ENCODE results near the gene STEAP4. TPM values are rescaled to one million over a fixed set of nuclear protein-coding genes. Genes with fewer than 3 reads are reported as not detected.
"Not testable (repeated sequence)": the region's sequence is repeated elsewhere in the genome, so short reads cannot be mapped to it uniquely, and the experiment has no call there.

Gene STEAP4
- total RNA-seq, 1 donor from 2014 or later = not detected

DNA sequence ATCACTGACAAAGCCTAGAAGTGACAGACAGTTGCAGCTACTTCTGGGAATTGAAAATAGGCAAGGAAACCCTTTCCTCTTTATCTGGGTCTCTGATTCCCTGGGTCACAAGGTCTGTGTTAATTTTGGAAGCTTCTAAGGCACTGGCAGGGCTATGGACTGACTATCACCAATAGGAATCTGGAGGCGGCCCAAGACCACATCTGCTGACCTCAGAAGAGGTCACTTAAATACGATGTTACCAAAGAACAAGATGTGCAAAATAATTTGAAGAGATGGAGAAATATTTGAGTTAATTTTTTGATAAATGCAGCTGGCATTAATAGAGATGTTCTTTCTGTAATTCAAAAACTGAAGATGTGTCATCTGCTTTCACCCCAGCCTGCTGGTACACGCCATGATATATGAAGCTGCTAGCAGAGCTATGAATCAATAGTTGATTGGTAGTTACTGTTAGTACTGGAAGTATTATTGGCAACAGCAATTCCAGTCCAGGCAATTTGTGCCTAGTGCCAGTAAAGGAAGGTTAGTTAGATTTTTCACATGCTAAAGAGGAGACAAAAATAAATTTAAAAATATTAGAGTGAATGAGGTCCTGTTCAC, 5.5 kb upstream of the STEAP4 start:
- no peak for DNase-seq (ENCODE audit: low read depth, low spot score)

DNA sequence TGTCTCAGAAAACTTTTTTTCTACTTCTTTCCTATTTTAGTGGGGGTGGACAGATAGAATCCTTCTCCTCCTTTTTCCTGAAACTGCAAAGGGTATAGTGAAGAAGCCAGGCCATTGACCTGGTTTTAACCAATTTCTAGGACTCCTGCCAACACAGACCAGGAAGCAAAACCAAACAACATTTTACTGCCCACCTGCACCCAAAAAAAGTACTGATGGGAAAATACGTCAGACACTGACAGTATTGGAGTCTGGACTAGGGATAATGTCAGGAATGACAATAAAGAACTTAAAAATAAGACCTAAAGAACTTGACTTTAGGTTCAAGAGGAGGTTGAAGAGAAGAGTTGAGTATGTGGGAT, 5.0 kb upstream of the STEAP4 start:
- no peak for DNase-seq (ENCODE audit: low read depth, low spot score)

DNA sequence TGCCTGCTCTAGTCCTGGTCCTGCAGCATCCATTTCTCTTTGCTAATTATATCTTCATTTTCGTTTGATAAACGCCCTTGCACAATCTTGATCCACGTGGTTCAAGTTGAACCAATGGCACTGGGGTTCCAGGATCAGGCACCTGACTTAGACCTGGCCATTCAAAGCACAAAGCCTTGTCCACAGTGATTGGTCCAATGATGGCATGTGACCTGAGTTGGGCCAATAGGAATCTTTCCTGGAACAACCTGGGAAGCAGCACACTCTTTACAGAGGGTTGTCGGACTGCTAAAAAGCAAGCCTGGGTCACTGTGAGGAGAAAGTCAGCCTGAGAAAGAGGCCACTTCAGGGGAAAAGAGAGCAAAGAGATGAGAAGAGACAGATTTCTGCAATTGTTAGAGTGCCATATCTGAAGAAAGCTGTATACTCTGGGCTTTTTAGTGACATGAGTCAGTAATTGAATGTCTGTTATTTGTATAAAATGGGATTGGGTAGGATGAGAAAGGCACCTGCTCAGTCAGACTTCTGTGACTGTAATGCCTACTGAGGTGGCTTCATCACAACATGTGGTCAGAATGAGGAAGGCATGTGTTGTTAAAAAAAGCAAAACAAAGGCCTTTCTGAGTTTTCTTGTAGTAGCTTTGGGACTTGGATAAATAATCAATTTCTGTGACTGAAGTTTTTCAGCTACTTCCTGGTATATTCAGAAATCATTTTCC, 4.4 kb upstream of the STEAP4 start:
- no peak for DNase-seq (ENCODE audit: low read depth, low spot score)

DNA sequence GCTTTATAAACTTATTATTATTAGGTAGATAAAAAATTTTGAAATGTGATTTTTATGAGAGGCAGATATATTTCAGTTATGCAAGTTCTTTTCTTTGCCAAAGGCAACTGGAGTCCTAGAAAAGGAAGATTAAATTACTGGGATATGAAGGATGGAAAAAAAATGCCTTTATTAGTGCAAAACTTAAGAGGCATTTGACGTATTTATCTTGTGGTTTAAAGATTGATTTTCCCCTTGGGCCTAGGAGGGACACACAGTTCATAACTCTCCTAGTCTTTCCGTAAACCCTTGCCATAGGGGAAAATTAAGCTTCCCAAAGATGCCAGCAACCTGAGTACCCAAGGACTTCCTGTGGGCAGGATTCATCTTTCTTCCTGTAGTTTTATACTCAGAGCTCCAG, 3.1 kb upstream of the STEAP4 start:
- no peak for DNase-seq (ENCODE audit: low read depth, low spot score)

DNA sequence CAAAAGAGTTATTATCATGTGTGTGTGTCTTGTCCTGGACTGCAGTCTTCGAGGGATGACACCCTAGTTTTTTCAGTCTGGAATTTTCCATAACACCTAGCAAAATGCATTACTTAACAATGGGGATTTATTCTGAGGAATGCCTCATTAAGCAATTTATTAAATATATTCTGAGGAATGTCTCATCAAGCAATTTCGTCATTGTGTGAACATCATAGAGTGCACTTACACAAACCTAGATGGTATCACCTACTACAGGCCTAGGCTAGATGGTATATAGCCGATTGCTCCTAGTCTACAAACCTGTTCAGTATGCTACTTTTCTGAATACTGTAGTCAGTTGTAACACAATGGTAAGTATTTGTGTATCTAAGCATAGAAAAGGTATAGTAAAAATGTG, 1.1 kb upstream of the STEAP4 start:
- no peak for DNase-seq (ENCODE audit: low read depth, low spot score)

DNA sequence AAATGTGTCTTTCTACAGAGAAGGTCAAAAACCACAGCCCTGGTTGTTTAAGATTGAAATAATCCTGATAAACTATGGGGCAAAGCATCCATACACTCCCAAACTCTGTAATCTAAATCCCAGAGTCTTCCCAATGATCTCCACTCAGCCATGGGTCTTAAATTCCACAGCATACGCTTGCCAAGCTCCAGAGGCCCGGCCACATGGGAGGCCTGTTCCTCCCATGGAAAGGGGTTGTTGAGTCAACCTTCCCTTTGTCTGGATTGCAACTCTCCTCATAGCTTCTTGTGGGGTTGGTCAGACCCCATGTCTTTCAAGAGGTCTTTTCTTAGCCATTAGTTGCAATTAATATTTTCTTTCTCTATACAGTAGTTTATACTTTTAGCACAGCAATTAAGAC, 718 bp upstream of the STEAP4 start:
- no peak for DNase-seq (ENCODE audit: low read depth, low spot score)

DNA sequence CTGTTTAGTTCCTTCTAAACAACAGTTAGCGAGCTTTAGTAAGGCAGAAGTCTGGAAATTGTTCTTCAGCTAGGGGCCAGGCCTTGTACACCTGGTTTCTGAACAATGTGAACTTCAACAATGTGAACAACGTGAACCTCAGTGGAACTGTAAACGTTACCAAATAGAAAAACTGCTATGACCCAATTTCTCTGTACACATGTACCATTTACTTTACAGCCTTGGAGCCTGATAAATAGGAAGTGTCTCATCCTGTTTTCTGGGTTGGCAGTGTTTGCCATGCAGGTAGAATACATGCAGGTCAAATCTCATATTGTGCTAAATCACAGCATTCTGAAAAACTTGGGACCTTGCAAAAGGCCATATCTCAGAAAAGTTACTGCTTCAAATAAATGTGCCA, 1.6 kb downstream of the STEAP4 start:
- DNase-seq (ENCODE audit: low read depth, low spot score) = no peak

DNA sequence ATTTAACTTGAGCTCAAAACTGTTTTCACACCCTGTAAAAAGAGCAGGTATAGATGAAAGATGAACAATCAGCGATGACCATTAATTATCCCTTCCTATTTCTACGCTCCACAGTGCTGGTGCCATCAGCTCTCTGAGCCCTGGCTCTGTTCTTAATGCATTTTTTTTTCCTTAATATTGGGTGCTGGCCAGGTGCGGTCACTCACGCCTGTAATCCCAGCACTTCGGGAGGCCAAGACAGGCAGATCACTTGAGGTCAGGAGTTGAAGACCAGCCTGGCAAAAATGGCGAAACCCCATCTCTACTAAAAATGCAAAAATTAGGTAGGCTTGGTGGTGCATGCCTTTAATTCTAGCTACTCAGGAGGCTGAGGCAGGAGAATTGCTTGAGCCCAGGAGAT, 4.2 kb downstream of the STEAP4 start:
- no peak for DNase-seq (ENCODE audit: low read depth, low spot score)

DNA sequence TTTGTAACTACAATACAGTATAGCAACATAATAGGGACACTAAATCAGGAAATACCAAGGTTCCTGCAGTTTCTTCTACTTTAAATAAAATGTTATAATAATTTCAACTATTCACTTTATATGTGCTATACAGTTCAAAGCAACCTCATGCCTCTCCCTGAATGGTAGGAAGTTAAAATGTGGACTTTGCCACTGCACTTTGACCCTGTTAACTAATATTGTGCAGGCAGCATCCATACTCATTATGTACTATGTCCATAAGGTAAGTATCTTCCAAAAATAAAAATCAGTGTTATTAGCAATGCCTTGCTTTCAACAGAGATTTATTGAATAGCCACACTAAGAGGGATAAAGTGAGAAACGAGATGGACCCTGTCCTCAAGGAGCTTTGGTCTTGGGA, 4.8 kb downstream of the STEAP4 start:
- DNase-seq (ENCODE audit: low read depth, low spot score) = no peak

DNA sequence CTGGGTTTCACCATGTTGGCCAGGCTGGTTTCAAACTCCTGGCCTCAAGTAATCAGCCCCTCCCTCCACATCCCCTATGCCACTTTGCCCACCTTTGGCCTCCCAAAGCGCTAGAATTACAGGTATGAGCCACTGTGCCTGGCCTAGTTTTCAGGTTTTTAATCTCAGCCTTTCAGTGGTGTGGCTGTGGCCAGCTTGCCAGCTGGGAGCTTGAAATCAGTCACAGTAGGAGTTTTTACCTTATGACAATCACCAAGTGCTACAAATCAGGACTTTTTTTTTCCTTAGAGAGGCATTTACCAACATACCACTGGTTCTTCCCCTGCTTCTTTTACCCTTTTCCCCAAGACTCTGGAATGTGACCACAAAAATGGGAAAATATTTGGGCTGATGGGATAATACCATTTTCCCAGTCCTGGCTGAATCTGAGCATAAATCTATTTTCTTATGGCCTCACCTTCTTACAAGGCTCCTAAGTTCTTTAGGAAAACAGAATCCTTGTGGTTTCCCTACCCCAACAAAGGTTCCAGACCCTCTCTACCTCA, 6.2 kb downstream of the STEAP4 start:
- no peak for DNase-seq (ENCODE audit: low read depth, low spot score)

DNA sequence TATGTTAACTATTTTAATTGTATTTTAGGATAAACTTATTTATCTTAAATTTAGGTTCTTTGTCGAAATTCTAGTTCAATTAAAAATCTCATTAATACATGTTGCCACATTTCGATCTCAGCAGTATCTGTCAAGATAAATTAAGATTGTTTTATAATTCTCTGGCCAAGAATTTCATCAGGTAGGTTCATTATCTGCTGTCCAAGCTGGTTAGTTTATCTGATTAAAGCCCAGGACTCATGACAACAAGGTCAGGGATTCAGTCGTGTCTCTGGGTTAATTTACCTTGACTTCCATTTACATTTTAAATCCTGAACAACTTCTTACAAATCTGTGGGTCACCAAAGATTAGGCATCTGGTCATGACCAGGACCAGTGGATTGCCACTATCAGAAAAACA, 7.6 kb downstream of the STEAP4 start:
- no peak for DNase-seq (ENCODE audit: low read depth, low spot score)

DNA sequence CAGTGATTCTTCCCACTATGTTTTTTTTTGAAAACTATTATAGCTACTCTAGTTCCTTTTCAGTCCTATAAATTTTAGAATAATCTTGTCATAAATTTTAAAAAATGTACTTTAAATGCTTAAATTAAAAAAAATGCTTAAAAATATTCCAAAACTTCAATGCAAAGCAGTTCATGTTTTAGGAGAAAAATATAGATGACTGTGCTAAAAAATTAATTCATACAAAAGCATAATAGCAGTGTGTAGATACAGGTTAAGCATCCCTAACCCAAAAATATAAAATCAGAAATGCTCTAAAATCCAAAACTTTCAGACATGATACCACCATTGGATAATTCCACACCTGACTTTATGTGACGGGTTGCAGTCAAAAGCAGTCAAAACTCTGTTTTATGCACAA, 12.8 kb downstream of the STEAP4 start:
- DNase-seq (ENCODE audit: low read depth, low spot score) = no peak

DNA sequence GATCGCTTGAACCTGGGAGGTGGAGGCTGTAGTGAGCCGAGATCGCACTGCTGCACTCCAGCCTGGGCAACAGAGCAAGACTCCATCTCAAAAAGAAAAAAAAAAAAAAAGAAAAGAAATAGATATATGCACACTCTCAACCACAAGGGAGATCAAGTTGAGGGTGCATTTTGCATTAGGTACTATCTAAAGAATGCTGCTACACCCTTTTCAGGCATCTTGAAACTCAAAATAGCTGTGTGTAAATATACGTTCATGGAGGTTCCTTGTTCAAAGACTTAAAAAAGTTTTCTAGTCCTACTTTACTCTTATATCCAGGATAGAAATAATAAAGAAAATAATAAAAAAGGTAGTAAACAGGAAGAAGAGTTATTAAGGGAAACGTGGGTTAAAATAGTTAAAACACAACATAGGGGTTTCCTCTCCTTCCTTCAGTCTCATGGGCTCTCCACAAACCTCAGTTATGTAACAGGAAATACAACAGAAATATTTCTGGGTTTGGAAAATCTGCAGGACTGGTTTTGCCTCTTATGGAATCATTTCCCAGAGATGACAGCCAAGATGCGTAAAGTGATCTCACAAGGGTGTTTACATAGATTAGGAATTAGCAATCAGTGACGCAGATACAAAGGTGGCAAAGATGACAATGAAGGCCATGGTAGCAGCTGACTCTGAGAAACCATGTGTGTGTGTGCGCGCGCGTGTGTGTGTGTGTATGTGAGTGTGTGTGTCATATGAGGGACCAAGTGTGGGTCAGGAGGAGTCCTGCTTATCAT, 15.1 kb downstream of the STEAP4 start:
- no peak for DNase-seq (ENCODE audit: low read depth, low spot score)

DNA sequence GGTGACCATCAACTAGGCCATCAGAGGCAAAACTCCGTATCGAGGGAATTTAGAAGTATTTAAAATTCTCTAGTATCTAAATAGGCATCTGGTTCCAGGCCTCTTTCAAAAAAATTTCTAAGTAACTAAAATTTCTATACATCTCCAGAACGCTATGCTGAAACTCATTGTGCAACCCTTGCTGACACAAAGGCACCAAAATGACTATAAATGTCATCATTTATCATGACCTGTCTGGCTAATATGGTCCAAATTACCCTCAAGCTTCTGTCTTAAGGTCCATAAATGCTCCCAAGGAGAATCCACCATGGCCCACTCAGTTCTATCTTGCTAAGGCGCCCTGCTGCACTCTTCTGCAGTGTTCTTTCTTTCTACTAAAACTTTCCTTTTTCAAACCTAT, 16.2 kb downstream of the STEAP4 start:
- no peak for DNase-seq (ENCODE audit: low read depth, low spot score)

DNA sequence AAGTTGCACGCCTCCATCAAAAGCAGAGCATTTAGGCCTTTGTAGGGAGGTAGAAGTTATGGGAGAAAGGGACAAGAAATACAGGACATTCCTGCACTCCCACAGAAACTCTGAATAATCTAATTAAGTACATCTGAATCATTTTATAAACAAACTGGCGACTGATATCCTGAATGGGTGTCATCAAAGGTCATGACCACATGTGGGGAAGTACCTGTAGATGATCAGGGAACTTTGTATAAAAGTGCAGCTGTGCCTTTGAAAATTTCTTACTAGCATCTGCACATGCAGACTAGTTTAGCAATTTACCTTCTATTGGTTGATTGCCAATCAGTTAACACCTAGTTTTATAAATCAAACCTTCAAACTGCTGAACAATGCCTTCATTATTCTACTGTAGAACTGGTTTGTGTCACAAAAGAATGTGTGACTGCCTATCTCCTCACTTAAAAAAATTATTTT, 17.1 kb downstream of the STEAP4 start:
- no peak for DNase-seq (ENCODE audit: low read depth, low spot score)

DNA sequence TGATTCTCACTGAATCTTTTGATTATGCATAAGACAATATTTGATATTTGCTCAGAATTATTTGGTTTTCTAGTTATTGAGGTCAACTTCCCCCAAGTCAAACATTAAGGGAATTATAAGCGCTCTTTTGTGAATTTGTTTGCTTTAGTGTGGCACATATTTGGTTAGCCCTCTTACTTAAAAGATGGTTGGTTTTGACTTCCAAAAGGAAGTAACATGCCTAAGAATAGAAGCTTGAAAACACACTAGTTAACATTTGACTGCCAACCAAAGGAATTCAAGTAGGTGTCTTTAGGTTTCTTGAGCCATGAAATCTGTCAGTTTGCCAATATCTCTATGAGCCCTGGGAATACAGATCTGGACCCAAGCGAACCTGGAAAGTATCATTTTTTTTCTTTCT, 24.9 kb downstream of the STEAP4 start:
- no peak for DNase-seq (ENCODE audit: low read depth, low spot score)

DNA sequence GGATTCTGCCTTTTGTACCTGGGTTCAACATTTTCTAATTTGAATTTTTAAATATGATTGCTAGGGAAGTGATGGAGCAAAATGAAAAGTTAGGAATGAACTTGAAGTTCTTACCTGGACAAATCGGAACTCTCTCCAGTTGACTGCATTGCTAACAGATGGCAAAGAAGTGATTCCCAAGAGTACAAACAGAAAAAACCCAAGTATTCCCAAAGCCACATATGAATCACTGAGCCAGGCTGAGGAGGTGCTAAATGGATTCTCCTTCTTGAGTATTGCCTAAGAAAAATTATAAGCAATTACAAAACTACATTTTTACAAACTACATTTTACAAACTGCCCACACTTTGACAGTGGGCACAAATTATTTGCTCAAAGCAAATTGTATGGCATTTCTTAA, 25.9 kb downstream of the STEAP4 start:
- DNase-seq (ENCODE audit: low read depth, low spot score) = no peak

DNA sequence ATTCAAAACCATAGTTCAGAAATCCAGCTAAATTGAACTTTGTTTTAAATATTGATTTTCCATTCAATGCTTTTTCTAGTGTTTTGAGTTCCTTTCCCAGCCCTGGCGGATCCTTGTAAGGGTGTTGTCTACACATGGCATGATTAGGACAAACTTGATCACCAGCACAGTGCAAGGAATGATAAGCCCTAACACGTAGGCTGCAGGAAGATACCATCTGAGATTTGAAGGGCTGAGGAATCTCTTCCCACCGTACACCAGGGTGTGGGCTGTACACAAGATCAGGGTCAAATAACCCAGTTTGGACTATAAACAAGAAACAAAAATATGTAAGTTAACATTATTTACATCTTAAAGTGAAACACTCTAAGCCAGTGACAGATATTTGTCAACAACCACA, 27.4 kb downstream of the STEAP4 start:
- no peak for DNase-seq (ENCODE audit: low read depth, low spot score)

DNA sequence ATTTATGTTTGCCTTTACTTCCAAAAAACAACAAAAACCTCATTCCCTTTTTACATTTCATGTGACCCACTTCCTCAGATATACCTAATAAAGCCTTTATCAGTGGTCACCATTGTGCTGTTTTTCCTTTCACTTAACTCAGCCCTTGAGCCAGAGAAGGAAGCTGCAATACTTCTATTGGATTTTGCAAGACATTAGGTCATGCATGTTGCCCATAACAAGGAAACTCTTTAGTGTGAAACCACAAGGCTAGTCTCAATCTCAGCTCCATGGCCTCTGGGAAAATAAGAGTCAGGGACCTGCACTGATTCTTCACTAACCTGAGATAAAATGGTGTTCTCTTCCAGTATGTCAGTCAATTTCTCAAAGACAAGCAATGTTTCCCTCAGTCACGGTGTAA, 27.8 kb downstream of the STEAP4 start:
- DNase-seq (ENCODE audit: low read depth, low spot score) = no peak

DNA sequence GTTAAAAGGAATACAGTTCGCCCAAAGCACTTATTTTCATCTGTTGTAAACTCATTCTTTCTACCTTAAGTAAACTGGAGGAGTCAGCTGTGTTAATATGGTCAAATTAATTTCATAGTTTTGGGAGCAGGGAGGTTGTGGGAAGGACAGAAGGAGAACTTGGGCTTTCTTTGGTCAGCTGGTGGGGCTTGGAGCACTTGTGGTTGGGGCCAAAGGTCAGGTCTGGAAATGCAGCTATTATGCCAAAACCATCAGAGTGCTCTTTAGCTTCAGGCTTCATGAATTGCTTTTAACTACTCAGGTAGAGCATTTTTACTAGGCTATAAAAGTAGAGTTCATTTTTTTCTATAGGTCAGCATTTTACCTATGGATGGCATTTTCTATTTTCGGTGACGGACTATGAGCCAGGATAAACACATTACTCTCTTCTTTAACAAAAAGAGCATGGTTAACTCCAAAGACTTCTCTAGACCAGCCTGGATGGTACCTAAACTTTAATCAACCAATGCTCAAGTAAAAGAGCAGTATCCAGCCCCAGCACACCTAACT, 30.0 kb downstream of the STEAP4 start:
- DNase-seq (ENCODE audit: low read depth, low spot score) = no peak

DNA sequence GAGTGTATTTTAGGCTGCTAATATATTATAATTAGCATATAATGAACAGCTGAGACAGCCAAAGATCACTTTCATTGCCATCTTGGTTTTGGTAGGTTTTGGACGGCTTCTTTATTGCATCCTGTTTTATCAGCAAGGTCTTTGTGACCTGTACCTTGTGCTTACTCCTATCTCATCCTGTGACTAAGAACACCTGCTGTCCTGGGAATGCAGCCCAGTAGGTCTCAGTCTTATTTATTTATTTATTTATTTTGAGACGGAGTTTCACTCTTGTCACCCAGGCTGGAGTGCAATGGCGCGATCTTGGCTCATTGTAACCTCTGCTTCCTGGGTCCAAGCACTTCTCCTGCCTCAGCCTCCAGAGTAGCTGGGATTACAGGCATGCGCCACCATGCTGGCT, 31.8 kb downstream of the STEAP4 start:
- not testable (repeated sequence) for DNase-seq (ENCODE audit: low read depth, low spot score)

DNA sequence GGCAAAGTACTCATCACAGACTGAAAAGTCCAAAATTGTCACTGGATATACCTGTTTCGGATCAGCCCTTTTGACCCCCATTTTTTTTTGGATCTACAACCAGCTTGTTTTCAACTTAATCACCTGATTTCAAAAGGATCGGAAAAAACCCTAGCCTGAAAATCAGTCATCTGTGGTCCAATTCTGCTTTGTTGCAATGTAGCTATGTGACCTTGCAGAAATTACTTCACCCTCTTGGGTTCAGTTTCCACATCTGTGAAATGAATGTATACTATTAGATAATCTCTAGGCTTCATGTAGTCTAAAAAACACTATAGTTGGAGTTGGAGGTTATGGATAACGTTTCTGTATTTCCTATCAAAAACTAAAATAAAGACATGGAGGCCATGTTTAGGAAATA, 37.1 kb downstream of the STEAP4 start:
- DNase-seq (ENCODE audit: low read depth, low spot score) = no peak
